GM10847 (cell line): ENCODE data around the gene RFT1.

ENCODE experiments used
- POLR2A ChIP-seq: IDR thresholded peaks from 2 replicates; pipeline ENCODE4 v1.6.1; 2011; ENCODE audit not compliant: insufficient read length; ENCODE audit errors: extremely low read depth

Gene RFT1

DNA sequence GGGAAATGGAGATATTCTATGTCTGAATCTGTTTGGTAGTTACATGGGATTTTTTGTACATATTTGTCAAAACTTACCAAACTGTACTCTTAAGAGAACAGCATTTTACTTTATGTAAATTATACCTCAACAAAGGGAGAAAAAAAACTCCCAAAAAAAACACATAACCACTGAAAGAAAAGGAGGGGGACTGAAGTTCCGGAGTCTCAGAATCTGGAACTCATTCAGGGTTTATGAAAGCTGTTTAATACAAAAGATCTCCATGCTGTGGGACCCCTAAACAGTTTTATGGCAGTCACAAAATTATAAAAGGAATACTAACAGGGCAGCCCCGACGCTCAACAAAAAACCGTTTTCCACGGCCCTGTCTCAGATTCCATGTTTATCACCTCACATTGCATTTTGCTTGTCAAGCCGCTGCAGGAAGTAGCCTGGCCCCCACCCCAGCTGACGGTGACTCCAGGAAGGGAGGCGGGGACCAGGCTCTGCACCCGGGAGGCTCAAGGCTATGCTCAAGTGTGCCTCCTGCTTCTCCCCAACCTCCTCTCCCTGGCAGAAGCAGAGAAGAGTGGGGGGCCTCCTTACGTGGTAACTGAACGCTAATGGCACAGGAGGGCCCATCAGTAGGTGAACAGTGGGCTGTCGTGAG, 29.3 kb downstream of the RFT1 start:
- TF ChIP-seq POLR2A: no peak

DNA sequence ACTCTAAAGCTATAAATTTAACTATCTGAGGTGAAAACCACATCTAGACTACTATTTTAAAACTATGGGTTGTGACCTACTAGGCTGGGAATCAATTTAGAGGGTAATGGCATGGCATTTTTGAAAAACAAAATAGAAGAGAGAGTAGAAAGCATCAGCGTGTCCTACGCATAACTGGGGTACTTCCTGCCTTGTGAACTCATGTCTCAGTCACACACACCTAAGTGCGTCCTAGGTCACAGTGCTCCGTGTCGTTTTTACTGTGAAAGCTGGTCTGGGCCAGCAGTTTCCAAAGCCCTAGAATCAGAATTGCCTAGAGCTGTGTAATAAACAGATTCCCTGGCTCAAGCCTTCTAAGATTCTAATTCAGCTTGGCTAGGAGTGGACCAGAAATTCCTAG, 32.3 kb downstream of the RFT1 start:
- no peak for TF ChIP-seq POLR2A

DNA sequence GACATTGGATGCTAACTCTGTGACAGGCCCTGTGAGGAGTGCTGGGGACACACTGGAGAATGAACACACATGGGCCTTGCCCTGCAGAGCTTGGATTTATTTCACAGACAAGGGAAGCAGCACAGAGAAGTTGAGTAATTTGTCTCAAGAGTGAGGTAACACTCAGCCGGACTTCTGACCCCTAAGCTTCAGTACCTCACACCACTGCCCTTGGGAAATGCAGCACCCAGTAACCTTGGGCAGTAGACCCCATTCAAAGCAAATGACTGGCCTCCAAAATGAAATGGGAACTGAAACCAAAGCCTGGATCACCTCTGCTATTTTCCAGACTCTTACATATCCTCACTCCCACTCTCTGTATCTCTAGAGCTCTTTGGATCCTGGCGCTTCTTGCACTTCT, 37.3 kb downstream of the RFT1 start:
- TF ChIP-seq POLR2A: no peak

DNA sequence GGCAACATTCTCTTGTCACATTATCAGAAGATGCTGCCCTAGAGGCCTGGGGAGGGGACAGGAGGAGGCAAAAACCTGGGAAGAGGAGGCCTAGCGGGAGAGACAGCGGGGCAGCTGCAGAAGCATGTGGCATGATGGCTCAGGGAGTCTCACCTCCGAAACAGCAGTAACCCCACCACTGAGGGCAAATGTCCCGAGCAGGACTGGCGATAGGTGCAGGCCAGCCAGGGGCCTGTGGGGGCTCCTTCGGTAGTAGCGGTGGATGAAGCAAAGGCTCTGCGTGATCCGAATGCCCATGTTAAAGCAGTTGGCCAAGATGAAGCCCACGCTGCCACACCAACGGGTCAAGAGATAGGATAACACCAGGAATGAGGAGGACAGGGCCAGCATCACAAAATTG, 38.0 kb downstream of the RFT1 start:
- no peak for TF ChIP-seq POLR2A

DNA sequence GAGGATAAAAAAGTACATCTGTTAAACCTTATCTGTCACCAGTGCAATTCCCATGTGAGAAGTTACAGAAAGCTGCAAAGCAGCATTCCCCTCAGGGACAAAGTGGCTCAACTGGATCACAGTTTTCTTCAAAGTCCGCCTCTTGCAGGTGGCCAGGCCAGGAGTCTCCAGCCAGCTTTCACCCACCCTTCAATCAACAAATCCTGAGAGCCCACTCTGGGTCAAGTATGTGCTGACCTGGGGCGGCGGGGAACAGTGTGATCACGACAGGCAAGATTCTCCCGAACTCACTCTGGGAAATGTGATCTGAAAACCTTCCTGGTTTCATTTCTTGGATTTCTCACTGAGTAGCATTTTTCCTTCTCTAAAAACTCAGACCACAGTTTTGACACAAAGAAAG, 39.2 kb downstream of the RFT1 start:
- no peak for TF ChIP-seq POLR2A

DNA sequence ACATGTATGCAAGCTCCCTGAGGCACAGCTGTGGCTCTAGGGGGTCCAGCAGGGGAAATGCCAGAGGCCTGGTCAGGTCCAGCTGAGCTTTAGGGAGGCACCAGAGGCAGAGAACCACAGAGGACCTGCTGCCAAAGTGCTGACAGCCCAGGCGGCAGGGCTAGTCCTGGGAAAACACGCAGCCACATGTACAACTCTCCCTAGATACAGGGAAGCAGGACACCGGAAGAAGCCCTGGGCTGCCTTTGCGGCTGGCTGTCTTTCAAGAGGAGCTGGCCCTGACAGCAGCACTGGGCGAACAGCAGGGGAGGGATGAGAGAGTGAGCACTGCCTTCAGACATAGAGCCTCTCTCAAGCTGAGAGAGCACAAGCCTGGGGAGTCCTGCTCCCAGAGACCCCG, 40.7 kb downstream of the RFT1 start:
- TF ChIP-seq POLR2A: no peak

DNA sequence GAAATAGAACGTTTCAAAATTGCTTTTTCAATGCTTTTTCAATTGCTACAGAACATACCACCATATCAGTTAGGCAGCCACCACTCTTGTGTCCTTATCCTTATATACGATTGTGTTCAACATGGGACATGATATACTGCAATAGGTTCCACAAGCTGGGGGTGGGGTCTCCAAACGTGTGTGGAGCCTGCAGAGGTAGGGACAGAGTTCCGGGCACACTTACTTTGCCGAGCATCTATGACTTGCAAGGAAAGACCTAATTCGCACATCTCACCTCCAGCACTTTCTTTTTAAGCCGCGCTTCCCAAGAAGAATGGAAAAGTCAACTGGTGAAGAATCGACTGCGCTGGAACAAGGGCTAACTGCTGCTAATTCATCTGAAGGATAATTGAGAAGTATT, 44.8 kb downstream of the RFT1 start:
- TF ChIP-seq POLR2A: no peak

DNA sequence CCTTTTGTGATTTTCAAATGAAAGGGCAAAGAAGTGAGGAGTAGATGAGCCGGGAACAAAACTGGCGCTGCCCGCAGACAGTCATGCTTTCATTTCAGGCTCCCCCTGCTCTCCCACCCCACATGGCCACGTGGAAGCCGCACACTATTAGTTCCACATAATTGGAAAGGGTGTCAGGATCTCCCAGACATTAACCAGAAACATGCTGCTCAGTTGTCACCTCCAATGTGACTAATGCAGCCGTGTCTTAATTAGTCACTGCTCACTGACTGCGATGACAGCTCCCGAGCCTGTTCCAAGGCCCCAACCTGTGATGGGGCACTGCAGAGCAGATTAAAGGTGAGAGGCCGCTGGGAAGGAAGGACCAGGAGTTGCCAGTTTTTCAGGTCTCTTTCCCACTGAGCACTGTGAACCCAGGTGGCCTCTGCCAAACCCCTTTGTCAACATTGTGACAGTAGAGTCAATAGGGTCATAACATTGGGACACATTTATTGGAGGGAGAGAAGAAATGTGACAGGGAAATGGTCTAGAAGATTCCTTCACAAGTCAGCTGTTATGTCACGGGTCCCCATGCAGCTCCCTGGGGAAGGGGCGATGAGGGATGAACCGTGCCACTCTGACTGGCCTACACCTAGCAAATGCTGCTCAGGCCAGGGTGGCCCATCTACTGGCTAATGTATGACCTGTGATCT, 45.8 kb downstream of the RFT1 start:
- TF ChIP-seq POLR2A: no peak

DNA sequence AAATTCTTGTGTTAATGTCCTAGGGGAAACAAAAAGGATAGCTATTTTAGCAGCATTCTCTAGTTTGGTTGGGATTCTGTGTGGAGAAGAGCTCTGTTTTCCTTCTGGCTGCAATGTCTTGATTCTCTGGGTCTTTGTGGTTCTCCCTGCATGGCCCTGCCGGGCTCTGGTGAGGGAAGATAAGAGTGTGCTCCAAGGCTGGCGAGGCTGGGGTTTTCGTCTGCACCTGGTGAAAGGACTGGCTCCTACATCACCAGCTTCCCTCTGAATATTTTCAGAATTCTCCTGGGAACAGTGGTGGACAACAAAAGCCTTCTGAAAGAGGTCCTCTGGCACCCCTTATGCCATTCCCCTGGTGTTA, 46.3 kb downstream of the RFT1 start:
- no peak for TF ChIP-seq POLR2A

DNA sequence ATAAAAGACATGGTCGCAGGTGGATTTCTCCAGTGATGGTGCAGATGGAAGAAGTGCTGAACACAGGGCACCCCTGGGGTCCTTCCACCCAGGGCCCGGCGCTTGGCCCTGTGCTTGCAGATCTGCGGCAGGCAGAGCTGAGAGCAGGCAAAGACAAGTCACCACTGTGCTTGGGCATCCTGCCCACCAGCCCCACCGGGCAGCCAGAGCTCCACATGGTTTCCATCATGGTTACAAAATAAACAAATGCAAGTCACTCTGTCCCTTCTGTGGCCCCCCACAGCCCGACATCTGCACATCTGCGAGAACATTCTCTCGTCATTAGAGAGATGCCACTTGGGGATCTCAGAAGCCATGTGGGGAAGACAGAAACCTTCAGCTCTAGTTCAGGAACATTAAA, 46.7 kb downstream of the RFT1 start:
- no peak for TF ChIP-seq POLR2A

DNA sequence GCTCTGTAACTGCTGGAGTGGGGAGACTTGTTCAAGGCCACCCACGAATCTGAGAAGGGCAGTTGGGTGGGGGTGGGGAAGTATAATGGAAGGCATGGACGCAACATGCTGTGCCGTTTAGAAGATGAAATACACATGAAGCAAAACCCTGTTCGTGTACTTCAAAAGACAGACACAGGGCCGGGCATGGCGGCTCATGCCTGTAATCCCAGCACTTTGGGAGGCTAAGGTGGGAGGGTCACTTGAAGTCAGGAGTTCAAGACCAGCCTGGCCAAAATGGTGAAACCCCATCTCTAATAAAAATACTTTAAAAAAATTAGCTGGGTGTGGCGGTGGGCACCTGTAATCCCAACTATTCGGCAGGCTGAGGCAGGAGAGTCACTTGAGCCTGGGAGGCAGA, 47.5 kb downstream of the RFT1 start:
- no peak for TF ChIP-seq POLR2A

DNA sequence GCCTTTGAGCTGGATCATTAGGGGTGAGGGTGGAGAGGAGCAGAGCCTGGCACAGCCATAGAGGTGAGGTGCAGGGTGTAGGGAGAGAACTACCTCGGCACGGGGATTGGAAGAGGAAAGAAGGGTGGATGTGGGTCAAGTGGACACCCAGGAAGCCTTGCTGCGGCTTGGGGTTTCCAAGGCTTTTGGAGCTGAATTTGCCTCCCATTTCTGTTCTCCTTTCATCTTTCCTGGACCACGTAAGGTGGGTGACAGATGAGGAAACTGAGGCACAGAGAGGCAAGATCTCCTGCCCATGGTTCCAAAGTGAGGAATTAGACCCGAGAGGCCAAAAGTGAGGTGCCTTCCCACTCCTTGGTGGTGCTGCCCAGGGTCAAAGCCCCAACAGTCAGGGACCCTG, 48.9 kb downstream of the RFT1 start:
- no peak for TF ChIP-seq POLR2A

DNA sequence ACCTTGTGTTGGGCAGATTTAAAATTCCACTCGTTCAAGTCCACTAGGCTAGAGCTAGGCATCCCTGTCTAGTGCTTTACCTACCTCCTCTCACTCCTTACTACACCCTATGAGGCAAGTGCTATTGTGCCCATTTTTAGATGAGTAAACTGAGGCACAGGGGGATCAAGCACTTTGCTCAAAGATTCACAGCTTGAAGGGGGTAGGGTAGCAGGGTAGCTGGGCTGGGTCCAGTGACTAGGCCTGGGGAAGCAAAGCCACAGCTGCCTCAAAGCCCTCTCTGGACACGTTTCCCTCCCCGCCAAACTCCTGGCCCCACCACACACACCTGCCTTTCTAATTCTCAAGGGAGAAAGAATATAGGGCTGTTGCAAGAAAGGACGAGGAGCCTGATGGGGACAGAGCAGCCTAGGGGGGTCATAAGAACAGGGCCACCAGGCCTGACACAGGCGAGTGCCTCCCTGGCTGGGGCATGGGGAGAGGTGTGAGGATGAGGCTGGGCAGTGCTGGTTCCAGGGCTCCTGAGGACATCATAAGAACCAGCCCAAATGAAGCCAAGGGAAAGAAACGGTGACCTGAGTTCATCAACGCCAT, 49.5 kb downstream of the RFT1 start:
- TF ChIP-seq POLR2A: no peak

DNA sequence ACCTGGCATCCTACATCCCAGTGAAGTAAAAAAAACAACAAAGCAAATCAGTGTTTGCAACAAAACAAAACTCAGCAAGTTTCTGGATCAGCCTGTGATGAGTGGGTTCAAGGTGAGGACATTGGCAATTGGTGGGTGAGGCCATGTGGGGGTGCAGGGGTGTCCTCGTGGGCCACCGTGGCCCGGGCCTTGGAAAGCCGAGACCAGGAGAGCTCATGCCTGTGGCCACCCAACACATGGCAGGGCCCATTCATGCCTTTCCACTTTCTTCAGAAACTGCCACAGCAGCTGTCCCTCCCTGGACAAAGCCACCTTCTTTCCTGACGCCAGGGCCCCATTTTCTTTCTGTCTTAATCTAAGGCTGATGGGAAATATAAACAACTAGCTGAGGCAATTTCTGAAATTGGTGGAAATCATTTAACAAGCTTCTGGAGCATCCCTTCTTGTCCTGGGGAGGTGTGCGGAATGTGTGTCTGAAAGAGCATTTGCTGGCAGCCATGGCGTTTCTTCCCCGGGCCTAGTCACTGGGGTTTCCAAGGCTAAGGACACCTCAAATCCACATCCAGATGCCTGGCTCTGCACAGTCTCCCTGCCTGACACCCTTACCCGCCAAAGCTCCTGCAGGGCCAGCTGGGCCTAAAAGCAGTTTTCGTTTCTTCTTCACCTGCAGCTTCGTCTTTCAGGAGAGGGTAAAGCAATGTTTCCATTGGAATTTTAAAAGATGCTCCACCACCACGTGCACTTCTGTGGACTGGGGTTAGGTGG, 50.3 kb downstream of the RFT1 start:
- TF ChIP-seq POLR2A: no peak

DNA sequence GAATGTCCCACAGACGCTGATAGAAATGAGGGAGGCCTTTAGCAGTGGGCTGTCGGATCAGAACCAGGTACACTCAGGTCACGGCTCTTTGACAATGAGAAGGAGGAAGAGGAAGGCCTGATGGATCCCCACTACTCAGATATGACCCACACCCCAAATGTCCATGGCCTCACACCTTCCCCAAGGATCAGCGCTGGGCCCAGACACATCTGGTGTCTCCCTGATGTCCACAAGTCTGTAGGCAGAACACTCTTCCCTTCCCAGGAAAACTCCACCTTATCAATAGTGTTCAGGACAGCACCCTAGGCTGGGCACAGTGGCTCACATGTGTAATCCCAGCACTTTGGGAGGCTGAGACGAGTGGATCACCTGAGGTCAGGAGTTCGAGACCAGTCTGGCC, 51.1 kb downstream of the RFT1 start:
- no peak for TF ChIP-seq POLR2A

DNA sequence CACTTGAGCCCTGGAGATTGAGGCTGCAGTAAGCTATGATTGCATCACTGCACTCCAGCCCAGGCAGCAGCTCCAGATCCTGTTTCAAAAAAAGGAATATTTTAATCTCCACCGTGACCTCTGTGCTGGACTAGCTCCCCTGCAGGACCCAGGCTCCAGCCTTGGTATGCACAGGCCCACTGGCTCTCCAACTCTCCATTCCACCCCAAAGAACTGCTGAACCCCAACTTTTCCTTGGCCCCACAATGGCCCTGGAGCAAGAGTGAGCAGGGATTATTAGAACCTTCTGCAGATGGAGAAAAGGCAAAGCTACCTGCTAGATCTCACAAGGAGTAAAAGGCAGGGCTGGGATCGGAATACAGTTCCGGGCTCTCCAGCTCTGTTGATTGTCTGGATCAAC, 51.6 kb downstream of the RFT1 start:
- no peak for TF ChIP-seq POLR2A
